Fibroblast of lung (primary cell): ENCODE data around the gene TSSK2.

Source experiments
- EZH2 ChIP-seq: IDR thresholded peaks from 2 replicates; pipeline ENCODE4 v1.5.1; 2012; ENCODE audit warnings: low read length, control low read depth, mild to moderate bottlenecking; ENCODE audit errors: missing control alignments
- TF ChIP-seq, protein P1 (sequence below), 2 donors: IDR thresholded peaks in 1 of 2; conservative IDR thresholded peaks in 1 of 2; 1 replicate in 1 of 2; 2 replicates in 1 of 2; pipeline ENCODE4 v1.5.1; 2011 to 2012; ENCODE audit warnings: low read length in 2 of 2, control low read depth in 1 of 2, inconsistent platforms in 1 of 2, low read depth in 1 of 2, mild to moderate bottlenecking in 1 of 2

DNA sequence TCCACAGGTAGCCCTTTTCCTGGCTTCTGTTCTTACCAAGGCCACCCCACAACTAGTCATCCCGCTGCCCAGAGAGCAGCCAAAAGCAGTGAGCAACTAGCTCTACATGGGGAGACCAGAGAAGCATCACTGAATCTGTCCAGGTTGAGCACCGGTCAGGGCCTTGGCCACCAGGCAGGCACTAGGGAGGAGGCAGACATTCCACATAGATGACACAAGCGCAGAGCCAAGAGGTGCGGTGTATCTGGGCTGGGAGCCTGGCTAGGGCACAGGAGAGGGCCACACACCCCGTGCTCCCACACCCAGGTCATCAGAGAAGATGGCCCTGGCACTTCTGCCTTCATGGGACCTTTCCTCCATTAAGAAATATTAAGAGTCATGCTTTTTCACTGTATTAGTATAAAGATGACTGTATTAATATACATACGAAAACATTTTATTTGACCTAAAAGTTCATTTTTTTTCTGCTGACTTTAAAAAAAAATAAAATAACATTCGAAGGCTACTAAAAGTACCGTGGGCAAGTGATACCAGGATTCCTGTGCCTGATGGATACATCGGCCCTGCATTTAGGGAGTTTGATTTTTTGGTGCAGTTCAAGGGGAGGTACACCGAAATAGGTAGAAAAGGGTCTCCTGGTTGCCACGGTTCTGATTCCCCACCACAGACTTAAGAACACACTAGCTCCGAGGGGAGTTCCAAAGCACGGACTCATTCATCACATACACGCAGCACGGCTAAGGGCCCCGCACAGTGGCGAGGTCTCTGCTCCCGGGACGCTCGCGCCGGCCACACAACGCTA, 10.1 kb upstream of the TSSK2 start:
- TF ChIP-seq, protein P1, sequence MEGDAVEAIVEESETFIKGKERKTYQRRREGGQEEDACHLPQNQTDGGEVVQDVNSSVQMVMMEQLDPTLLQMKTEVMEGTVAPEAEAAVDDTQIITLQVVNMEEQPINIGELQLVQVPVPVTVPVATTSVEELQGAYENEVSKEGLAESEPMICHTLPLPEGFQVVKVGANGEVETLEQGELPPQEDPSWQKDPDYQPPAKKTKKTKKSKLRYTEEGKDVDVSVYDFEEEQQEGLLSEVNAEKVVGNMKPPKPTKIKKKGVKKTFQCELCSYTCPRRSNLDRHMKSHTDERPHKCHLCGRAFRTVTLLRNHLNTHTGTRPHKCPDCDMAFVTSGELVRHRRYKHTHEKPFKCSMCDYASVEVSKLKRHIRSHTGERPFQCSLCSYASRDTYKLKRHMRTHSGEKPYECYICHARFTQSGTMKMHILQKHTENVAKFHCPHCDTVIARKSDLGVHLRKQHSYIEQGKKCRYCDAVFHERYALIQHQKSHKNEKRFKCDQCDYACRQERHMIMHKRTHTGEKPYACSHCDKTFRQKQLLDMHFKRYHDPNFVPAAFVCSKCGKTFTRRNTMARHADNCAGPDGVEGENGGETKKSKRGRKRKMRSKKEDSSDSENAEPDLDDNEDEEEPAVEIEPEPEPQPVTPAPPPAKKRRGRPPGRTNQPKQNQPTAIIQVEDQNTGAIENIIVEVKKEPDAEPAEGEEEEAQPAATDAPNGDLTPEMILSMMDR (conservative IDR thresholded peaks at IDR 0.05 in 1 of 2, IDR thresholded peaks at IDR 0.05 in 1 of 2; ENCODE audit: low read depth in 1 of 2, low read length in 2 of 2), result no peak
- no peak for TF ChIP-seq EZH2
